ENCODE data around the gene DPM2.

DPM2 gene

DNA sequence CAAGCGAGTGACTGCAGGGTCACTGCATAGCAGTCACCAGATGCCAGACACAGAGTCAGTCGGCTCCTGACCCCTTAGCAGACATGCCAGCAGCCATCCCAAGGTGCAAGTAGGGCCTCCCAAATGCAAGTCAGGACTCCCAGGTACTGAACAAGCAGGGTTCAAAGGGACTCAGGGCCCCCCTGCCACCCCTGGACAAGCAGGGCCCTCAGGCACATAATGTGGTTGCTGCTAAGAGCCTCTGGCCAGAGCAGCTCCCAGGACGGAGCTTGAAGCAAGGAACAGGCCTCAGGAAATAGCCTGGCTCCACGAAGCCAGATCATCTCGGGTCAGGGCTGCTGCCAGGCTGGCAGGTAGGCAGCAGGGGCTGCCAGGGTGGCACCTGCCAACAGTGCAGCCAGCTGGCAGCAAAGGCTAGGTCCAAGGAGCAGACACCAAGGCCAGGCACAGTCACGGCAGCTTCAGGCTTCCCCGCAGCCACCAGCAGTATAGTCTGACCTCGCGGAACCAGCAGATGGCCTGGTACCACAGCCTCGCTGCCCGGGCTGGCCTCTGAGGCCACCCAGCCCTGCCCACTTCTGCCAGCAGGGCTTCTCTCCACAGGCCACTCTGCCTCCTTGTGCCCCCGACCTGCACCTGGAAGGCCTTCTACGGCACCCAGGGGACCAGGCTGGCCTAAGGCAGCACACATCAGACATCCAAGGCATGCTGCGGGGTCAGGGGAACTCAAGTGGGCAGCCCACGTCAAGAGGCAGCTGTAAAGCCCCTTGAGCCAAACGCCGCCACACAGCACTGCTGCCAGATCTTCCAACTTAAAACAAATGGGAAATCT is 35.7 kb upstream of the DPM2 start:
- DNase-seq (ENCODE audit: low spot score): no peak

DNA sequence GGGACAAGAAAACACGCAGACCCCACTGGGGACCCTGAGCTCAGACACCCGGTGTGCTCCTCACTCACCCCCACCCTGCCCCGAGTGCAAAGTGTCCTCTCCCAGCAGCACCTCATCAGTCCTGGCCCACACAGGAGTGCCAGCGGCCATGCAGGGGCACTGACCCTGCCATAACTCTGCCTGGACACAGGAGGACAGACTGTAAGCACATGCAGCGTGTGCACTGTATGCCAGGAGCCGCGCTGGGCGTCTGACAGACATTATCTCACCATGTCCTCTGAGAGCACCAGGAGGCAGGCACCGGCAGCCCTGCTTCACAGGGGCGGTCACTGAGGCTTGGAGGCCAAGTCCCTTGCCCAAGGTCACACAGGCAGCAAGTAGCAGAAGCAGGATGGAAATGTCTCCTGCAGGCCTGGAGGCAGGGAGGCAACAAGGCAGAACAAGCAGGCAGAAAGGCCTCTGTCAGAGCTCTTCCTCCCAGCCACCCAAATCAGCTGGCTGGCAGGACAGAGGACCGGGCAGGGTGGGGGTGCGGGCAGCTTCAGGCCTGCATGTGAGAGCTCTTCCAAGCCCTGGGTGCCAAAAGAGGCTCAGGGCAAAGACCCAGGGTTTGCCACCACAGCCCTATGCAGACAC is 34.7 kb upstream of the DPM2 start:
- no peak for DNase-seq (ENCODE audit: low spot score)

- no peak for DNase-seq (ENCODE audit: low spot score)
Measured at GRCh38 chr9:127971357-127972235, 33.9 kb upstream of the DPM2 start.

GRCh38 chr9:127970401-127971313 is 33.0 kb upstream of the DPM2 start:
- DNase-seq (ENCODE audit: low spot score): no peak

GRCh38 chr9:127968700-127969383 is 31.2 kb upstream of the DPM2 start:
- DNase-seq (ENCODE audit: low spot score): peak; percentile 88

GRCh38 chr9:127968042-127968441 is 30.4 kb upstream of the DPM2 start:
- no peak for DNase-seq (ENCODE audit: low spot score)

- no peak for DNase-seq (ENCODE audit: low spot score)
Measured at GRCh38 chr9:127967151-127967809, 29.6 kb upstream of the DPM2 start.

- DNase-seq (ENCODE audit: low spot score): no peak
Measured at GRCh38 chr9:127966416-127967150, 28.9 kb upstream of the DPM2 start.

- no peak for DNase-seq (ENCODE audit: low spot score)
Measured at GRCh38 chr9:127965953-127966352, 28.3 kb upstream of the DPM2 start.

DNA sequence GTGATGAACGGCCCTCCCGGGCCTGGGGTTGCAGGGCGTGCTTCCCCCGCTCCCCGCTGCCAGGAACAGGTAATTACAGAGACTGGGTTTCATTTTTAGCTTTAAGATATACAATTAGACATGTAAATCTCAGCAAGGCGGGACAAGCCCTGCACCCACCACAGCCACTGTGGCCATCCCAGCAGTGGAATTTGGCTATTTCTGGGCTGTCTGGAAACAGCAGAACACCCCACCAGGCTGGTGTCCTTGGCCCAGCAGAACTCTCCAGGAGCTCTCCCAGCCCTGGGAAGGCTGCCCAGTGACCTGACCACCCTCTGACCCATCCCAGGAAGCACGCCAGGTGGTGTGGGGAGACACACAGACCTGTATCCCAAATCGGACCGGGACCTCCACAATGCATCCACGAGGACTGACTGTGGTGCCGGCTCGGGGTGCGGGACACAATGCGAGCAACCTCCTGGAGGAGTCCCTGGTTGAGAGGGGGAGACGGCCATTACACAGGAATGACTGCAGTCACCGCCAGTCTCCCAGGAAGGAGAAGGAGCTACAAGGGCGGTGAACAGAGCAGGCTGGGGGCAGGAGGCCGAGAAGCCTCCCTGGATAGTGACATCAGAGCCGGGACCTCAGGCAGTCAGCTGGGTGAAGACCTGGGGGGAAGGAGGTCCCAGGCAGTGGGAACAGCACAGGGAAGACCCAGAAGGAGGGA is 25.9 kb upstream of the DPM2 start:
- no peak for DNase-seq (ENCODE audit: low spot score)

- no peak for DNase-seq (ENCODE audit: low spot score)
Measured at GRCh38 chr9:127963041-127963358, 25.3 kb upstream of the DPM2 start.

DNA sequence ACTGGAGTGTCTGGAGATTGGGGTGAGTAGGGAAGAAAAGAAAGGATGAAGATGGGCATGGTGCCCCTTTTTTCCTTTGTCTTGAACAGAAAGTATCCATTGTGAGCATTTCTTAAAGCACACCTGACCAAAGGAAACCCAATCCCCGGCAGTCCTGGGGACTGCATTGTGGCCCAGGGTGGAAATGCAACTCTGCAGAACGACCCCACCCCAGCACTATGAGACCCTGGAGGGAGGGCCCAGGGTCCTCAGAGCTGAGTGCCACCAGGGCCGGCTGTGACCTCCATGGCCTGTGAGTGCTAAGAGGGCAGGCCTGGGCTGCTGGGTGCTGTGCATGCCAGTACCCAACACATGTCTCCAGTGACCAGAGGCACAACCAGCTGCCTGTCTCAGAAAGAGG is 24.6 kb upstream of the DPM2 start:
- no peak for DNase-seq (ENCODE audit: low spot score)

GRCh38 chr9:127961613-127962155 is 24.0 kb upstream of the DPM2 start:
- DNase-seq (ENCODE audit: low spot score): no peak

GRCh38 chr9:127961155-127961490 is 23.5 kb upstream of the DPM2 start:
- no peak for DNase-seq (ENCODE audit: low spot score)

- DNase-seq (ENCODE audit: low spot score): no peak
Measured at GRCh38 chr9:127960410-127961154, 22.9 kb upstream of the DPM2 start.

DNA sequence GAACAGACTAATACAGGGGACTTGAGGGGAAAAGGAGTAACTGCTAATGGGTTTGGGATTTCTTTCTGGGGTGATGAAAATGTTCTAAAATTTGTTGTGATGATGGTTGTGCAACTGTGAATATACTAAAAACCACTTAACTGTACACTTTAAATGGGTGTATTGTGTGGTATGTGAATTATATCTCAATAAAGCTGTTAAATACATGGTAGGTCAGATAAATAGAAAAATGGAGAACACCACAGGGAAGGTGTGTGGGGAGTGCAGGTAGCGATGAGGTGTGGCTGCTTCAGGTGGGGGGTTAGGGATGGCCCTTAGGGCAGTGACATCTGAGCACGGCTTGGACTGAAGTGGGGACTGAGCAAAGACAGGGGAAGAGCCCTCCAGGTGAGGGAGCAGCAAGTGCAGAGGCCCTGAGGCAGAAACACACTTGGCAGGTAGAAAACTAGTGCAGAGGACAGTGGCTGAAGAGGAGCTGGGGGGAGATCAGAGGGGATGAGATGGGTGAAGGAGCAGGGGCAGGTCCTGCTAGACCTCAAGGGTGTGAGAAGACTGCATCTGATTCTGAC is 22.3 kb upstream of the DPM2 start:
- DNase-seq (ENCODE audit: low spot score): no peak

DNA sequence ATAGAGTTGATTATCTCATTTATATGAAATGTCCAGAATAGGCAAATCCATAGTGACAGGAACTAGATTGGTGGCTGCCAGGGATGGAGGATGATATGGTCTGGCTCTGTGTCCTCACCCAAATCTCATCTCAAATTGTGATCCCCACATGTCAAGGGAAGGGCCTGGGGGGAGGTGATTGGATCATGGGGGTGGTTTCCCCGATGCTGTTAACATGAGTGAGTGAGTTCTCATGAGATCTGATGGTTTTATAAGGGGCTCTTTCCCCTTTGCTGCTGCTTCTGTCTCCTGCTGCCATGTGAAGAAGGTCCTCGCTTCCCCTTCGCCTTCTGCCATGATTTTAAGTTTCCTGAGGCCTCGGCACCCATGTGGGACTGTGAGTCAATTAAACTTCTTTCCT is 21.7 kb upstream of the DPM2 start:
- DNase-seq (ENCODE audit: low spot score): no peak

- DNase-seq (ENCODE audit: low spot score): no peak
Measured at GRCh38 chr9:127958728-127959127, 21.1 kb upstream of the DPM2 start.

All from AG08396 (cell line).